GM18519 (cell line): ENCODE data around the gene PTPRS.

Experiments
- ATAC-seq: cut with Tn5 transposase; IDR thresholded peaks from one replicate; pipeline ENCODE4 v1.9.1; 2021; ENCODE audit warnings: mild to moderate bottlenecking, moderate library complexity; ENCODE audit not compliant: unreplicated experiment, low FRiP score

The PTPRS gene

DNA sequence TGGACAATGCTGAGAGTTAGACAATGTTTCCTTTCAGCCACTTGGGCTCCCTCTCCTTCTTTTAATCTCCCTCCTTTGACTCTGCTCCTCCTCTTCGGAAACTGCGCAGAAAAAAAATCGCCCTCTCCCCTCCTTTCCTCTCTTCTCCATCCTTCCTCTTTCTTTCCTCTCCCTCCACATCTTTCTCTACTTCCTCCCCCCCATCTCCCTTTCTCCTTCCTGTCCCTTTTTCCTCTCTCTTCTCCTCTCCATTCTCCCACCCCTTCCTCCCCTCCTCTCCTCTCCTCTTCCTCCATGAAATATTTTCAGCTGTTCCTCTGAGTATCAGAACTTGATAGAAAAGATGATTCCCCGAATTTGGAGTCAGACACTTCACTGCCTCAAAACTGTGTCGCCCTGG, 15.1 kb upstream of the PTPRS start:
- no peak for ATAC-seq

GRCh38 chr19:5355076-5355475, 14.5 kb upstream of the PTPRS start:
- ATAC-seq: no peak

DNA sequence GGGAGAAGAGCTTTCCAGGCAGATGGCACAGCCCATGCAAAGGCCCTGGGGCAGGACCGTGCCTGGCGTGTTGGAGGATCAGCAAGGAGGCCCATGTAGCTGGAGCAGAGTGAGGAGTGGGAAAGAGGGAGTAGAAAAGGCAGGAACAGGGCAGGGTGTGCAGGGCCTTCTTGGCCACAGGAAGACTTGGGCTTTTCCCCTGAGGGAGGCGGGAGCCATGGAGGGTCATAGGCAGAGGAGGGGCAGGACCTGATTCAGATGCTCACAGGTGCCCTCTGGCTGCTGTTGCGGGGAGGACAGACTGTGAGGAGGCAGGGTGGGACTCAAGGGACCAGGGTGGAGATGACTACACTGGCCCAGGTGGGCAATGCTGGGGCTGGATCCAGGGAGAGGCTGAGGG, 13.8 kb upstream of the PTPRS start:
- no peak for ATAC-seq

DNA sequence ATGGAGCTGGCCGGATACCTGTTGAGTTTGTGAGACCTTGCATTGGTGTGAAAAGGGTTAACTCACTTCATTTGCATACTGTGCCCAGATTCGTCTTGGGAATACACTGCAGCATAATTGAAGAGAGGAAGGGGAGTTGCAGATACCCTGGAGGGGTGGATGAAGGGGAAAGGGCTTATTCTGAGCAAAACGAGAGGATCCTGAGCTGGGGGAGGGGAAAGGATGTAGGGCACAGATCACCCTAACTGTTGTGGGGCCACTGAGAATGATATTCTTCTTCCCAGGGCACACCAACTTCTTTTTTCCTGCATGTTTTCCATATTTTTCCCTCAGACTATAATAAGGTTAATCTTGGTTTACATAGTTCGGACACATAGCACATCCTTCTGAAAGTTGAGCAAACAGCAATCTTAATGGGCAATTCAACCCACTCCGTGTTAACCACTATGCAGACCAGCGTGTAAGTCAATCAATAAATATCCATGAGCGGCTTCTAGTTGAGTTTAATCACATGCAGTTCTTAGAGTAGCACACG, 11.7 kb upstream of the PTPRS start:
- ATAC-seq: no peak

- ATAC-seq: no peak
Observed at GRCh38 chr19:5351731-5352228, 11.2 kb upstream of the PTPRS start.

DNA sequence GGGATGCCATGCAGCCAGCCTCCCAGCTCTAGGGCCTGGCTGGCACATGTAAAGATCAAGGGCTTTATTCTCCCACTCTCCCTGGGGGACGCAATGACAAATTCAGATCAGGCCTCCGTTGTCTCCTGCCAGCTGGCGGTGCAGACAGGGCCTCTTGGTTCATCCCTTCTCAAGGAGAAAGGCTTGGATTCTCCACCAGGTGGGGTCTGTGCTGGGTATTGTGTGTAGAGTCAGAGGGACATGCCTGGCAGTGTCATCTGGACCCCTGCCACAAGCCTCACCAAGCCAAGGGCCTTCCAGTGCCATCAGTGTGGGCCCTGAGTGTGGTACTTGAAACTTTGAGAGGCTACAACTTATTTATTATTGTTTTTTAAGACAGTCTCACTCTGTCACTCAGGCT, 8.4 kb upstream of the PTPRS start:
- no peak for ATAC-seq

DNA sequence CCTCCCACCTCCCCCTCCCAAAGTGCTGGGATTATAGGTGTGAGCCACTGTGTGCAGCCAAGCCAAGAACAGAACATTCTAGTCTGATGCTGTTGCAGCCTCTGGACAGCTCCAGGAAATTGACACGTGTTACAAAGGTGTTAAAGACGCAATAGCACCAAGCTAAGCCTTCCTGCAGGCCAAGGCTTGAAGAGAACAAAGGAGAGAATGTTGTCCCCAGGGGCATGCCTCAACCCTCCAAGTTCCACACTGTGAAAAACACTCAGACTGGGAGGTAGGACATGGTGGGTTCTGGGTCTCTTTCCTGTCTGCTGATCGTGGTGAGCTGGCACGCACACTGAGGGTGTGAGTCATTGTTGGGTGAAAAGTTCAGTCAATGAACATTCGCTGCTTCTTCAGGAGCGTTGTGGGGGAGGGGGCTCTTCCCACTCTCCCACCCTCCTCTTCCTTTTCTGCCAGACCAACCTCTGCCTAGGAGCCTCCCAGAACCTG, 5.3 kb upstream of the PTPRS start:
- ATAC-seq: no peak

DNA sequence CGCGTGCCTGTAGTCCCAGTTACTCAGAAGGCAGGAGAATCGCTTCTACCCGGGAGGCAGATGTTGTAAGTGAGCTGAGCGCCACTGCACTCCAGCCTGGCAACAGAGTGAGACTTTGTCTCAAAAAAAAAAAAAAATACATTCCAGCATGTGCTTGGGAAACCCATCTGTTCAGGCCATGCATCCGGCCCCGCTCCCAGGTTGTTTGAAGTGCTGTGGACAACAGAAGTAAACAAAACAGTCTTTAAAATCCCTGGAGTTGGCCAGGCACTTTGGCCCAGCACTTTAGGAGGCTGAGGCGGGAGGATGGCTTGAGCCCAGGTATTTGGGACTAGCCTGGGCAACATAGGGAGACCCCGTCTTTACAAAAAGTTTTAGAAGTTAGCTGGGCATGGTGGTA, 3.2 kb upstream of the PTPRS start:
- ATAC-seq: no peak

GRCh38 chr19:5342573-5343201, 2.1 kb upstream of the PTPRS start:
- no peak for ATAC-seq

GRCh38 chr19:5341981-5342380, 1.4 kb upstream of the PTPRS start:
- no peak for ATAC-seq

GRCh38 chr19:5341448-5341820, 822 bp upstream of the PTPRS start:
- ATAC-seq: no peak

DNA sequence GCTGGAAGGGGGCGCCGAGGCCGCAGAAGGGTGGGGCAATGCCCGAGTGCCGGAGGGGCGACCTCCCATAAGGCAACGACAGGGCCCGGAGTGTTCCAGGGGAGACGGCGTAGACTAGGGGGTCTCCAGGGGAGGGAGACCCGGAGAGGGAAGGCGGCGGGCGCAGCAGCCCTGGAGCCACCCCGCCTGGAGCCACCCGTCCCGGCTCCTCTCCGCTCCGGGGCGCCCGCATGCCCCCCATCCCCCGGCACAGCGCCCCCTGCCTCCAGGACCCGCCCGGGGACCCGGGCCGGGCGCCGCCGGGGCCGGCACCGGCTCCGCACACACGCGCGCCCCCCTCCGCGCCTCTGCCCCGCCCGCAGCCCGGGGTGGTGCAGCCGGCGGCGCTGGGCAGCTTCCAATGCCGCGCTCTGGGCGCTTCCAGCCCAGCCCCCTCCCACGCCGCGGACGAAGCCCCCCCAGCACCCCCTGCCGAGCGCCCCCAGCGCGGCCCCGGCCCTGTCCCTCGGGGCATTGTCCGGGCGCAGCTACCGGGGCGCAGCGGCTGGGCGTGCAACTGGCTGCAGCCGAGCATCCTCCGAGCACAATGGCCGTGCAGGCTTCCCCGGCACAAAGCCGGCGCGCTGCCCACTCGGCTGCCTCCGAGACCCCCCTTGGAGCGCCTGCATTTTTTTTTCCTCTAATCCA, 519 bp downstream of the PTPRS start:
- ATAC-seq: no peak

GRCh38 chr19:5339198-5339949, 1.2 kb downstream of the PTPRS start:
- no peak for ATAC-seq

GRCh38 chr19:5338656-5339197, 1.9 kb downstream of the PTPRS start:
- no peak for ATAC-seq

- ATAC-seq: no peak
Observed at GRCh38 chr19:5337708-5338655, 2.6 kb downstream of the PTPRS start.

DNA sequence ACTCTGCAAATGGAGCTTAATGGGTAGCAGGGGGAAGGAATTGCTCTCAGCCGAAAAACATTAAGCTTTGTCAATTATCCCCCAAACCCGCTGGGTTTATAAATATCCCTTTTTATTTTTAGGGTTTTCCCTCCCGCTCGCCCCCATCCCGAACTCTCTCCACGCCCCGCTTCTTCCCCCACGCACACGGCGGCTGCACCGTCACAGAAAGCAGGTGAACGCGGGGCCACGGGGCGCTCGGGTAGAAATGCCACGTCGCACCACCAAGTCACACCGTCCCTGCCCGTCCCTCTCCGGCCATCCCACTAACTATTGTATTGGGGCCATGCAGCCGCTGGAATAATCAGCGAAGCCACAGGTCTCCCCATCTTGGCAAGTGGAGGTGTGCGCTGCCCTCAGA, 3.5 kb downstream of the PTPRS start:
- no peak for ATAC-seq

DNA sequence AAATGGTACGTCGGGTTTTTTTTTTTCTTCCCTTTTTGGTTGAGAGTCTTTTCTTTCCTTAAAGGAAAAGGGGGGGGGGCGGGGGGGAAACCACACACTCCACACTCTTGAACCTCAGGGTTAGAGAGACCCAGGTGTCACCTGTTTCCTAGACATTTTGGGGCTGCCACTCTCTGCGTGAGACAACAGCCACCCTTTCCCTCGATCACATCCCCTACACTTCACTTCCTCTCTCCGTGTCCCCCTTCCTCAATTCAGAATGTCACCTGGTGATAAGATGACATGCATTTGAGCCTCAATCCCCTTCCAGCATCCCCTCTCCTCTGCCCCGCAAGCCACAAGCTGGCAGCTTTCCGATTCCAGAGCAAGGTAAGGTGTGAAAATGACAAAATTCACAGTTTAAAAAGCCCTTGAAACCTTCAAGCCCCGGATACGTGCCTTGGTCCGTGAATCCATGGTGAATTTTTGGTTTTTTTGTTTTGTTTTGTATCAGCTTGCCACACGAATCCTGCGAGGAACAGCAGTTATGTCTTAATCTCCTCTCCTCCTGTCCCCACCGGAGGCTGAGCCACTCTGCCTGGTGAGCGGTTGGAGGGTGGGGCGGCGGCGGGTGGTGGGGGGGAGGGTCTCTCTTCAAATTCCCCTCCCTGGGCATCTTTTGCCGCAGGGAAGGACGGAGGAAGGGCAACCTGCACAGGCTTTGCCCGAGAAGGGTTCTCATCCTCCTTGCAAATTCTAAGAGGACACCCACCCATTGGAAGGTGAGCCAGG, 4.2 kb downstream of the PTPRS start:
- ATAC-seq: no peak

GRCh38 chr19:5335593-5335992, 5.0 kb downstream of the PTPRS start:
- ATAC-seq: no peak

DNA sequence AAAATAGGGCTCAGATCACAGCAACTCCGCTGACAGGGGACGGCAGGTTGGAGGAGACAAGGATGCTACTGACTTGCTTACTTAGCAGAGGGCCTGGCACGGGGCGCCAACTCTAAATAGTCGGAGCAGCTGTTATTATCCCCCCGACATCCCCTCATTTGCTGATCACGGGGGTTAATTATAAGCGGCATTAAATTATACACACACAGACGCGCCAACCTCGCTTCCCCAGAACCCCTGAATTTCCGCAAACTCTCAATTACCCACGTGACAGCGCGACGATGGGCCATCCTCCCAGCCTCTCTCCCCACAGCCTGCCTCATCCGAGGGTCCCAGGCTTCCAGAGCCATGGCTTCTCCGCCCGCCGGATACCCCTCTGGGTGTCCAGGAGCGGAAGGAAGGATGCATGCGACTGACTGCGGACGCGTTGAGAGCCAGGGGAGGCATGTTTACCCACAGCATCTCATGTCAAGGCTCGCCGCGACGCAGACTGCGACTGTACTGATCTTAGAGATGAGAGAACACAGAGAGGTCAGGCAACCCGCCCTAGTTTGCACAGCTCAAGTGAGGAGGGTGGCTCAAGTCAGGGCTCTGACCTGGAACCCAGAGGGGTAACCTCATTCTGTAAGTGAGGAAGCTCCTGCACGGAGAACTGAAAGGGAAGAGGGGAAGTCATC, 5.7 kb downstream of the PTPRS start:
- ATAC-seq: no peak
